Upper lobe of left lung (tissue), 6 donors: Measurements from ENCODE around the gene HEATR5B. TPM values are rescaled to one million over a fixed set of nuclear protein-coding genes. Genes with fewer than 3 reads are reported as not detected.

ENCODE experiments used
- ATAC-seq, 2 donors: fragments of 200-7000 bp; cut with Tn5 transposase; one replicate each; pipeline ENCODE4 v1.9.1; 2022; ENCODE audit warnings: mild to moderate bottlenecking in 2 of 2, moderate library complexity in 2 of 2; ENCODE audit not compliant: low FRiP score in 2 of 2
- DNase-seq, 2 donors: peaks; one replicate each; pipeline ENCODE4 v3.0.0-alpha.2; 2019 to 2020
- H3K27ac ChIP-seq, 4 donors: fragments of 200-600 bp; sonication (generic); one replicate each; pipeline ENCODE4 v1.5.1; 2016 to 2019
- H3K27me3 ChIP-seq, 4 donors: fragments of 200-600 bp; sonication (generic); one replicate each; pipeline ENCODE4 v1.5.1; 2017 to 2019
- H3K36me3 ChIP-seq, 4 donors: fragments of 200-600 bp; sonication (generic); one replicate each; pipeline ENCODE4 v1.5.1; 2016 to 2019
- H3K4me1 ChIP-seq, 4 donors: fragments of 200-600 bp; sonication (generic); one replicate each; pipeline ENCODE4 v1.5.1; 2018 to 2019
- H3K4me3 ChIP-seq, 4 donors: fragments of 200-600 bp; sonication (generic); one replicate each; pipeline ENCODE4 v1.5.1; 2017 to 2019; ENCODE audit warnings: mild to moderate bottlenecking in 2 of 4, moderate library complexity in 1 of 4
- H3K9me3 ChIP-seq, 4 donors: fragments of 200-600 bp; sonication (generic); one replicate each; pipeline ENCODE4 v1.5.1; 2018 to 2019
- EP300 ChIP-seq, 4 donors: sonication (generic); formaldehyde crosslinking; IDR thresholded peaks; one replicate each; pipeline ENCODE4 v1.5.1; 2017; ENCODE audit warnings: antibody characterized with exemption in 4 of 4, control low read depth in 2 of 4
- POLR2A ChIP-seq, 4 donors: fragments of 450-650 bp; IDR thresholded peaks; one replicate each; pipeline ENCODE4 v1.5.1; 2016 to 2017; ENCODE audit warnings: antibody characterized with exemption in 4 of 4, mild to moderate bottlenecking in 2 of 4
- POLR2AphosphoS5 ChIP-seq, 2 donors: sonication (generic); formaldehyde crosslinking; IDR thresholded peaks; one replicate each; pipeline ENCODE4 v1.5.1; 2017; ENCODE audit warnings: antibody characterized with exemption in 2 of 2
- WGBS, 2 donors: methylation state at CpG; one replicate each; pipeline ENCODE4 v1.1.5; 2017 to 2018; 5-methylcytosine and 5-hydroxymethylcytosine counted together
- total RNA-seq, 6 donors: library from RNA; depleted of rRNA in 4 of 6; stranded (reverse); fragments of >200 nt in 4 of 6; gene quantifications; one replicate each; pipeline versions ENCODE4 v1.1.0 to v1.2.1, GENCODE V29; 2016 to 2021
- TF ChIP-seq, protein P1 (sequence below), 6 experiments: fragments of 450-650 bp in 4 of 6; fragments of 200-600 bp in 2 of 6; sonication (generic) in 2 of 6; IDR thresholded peaks; one replicate each; pipeline ENCODE4 v1.5.1; 2016 to 2019; ENCODE audit warnings: antibody characterized with exemption in 6 of 6
- donor health status: DM: no; HTN: no; CAD: no; lungs with moderate emphysema.
- donor health status: DM: no; HTN: yes; CAD: no; lungs with severe emphysema.

The HEATR5B gene
- total RNA-seq: 10 to 100 TPM; 24.3 to 52.4 (median 33.8) TPM

DNA sequence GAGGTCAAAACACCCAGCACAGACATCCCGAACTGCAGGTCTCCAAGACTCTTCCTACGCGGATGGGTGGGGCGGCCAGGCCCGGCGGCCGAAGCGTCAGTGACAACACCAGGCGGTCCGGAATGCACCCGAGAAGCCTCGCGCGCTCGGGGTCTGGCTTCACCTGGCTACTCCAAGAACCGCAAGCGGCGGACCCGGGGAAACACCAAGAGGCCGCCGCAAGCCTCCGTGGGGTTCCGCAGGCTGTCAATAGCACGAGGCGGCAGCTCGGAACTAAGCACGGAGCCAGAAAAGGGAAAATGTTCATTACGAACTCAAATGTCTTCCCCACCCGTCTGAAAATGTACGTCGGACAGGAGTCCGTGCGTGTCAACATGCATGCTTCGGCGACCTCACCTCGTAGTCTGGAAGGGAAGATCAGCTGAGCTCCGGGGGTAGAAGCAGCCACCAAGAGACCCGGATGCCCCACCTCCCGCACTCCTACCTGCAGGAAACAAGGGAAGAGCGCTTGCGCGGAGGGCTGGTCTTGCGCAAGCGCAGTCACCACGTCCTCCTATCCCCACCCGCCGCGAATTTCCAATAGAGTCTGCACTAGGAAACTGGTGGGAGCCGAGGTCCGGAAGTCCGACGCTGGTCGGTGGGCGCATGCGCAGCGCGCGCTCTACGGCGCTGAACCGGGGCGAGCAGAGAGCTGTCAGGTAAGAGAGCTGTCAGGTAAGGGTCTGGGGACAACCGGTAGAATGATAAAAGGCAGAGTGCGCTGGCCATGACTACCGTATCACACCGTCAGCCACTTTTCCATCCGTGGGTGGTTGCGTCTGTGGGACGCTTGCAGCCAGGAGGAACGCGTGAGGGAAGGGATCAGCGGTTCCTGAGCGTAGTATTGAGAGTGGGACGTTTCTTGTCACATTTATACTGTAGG is at the start of gene HEATR5B, which contains the start of gene GPATCH11:
Gene HEATR5B (minus strand): TSS at position 500 of the 922 bp plus-strand sequence. CDS start 958 bp downstream, outside the sequence.
Gene GPATCH11 (plus strand): TSS at position 646 of the 922 bp plus-strand sequence. CDS start 3,864 bp downstream, outside the sequence.
- DNase-seq: peak; percentile 97 to 98
- H3K36me3 ChIP-seq: peaks cover 0 to 14% (median 4%) of the 10 kb centered on the region in 4 donors
- TF ChIP-seq POLR2AphosphoS5 (IDR thresholded peaks at IDR 0.05) (peak; percentile 29 to 78), POLR2A (IDR thresholded peaks at IDR 0.05) (peak in 3 of 4 donors; percentile 45 to 78 (median 49)), EP300 (IDR thresholded peaks at IDR 0.05) (no peak)
- TF ChIP-seq, protein P1, sequence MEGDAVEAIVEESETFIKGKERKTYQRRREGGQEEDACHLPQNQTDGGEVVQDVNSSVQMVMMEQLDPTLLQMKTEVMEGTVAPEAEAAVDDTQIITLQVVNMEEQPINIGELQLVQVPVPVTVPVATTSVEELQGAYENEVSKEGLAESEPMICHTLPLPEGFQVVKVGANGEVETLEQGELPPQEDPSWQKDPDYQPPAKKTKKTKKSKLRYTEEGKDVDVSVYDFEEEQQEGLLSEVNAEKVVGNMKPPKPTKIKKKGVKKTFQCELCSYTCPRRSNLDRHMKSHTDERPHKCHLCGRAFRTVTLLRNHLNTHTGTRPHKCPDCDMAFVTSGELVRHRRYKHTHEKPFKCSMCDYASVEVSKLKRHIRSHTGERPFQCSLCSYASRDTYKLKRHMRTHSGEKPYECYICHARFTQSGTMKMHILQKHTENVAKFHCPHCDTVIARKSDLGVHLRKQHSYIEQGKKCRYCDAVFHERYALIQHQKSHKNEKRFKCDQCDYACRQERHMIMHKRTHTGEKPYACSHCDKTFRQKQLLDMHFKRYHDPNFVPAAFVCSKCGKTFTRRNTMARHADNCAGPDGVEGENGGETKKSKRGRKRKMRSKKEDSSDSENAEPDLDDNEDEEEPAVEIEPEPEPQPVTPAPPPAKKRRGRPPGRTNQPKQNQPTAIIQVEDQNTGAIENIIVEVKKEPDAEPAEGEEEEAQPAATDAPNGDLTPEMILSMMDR (IDR thresholded peaks at IDR 0.05): no peak
- H3K27me3 ChIP-seq: no peaks in the 10 kb centered on the region
- peak; percentile 96 to 98 for ATAC-seq
- 0 to 1% methylated on average over 34 to 64 of the region's 74 CpGs for WGBS, 2 donors
- H3K4me3 ChIP-seq: peak within 1 kb of the TSS; percentile 64 to 93 (median 74)
- H3K9me3 ChIP-seq: no peaks in the 10 kb centered on the region
- peak within 1 kb of the TSS; percentile 78 to 84 (median 82) for H3K27ac ChIP-seq
- H3K4me1 ChIP-seq: peaks cover 30 to 51% (median 40%) of the 10 kb centered on the region in 4 donors

DNA sequence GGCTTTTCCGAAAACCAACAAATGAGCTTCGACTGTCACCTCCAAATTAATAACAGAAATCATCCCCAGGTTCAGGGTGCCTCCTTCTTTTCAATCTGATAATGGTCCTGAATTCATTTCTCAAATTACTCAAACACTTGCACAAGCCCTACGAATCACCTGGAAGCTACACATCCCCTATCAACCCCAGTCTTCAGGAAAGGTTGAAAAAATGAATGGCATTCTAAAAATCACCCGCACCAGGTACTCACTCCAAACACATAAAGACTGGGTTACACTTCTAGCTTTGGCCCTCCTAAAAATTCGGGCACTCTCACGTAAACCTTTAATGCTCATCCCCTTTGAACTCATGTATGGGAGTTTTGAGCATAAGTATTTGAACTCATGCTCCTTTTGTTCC is 48.7 kb upstream of the HEATR5B start:
- no peak overlapping the region for H3K4me3 ChIP-seq
- peaks cover 25 to 80% (median 59%) of the 10 kb centered on the region in 4 donors for H3K36me3 ChIP-seq
- H3K9me3 ChIP-seq: no peaks in the 10 kb centered on the region
- no peaks in the 10 kb centered on the region for H3K4me1 ChIP-seq
- DNase-seq (no peak), ATAC-seq (no peak)
- no peak overlapping the region for H3K27ac ChIP-seq
- H3K27me3 ChIP-seq: no peaks in the 10 kb centered on the region
- WGBS, 2 donors: 94 to 96% methylated on average over 6 of the region's 6 CpGs
- TF ChIP-seq POLR2A (IDR thresholded peaks at IDR 0.05) (no peak), EP300 (IDR thresholded peaks at IDR 0.05) (no peak)
- TF ChIP-seq, protein P1 (IDR thresholded peaks at IDR 0.05): no peak

DNA sequence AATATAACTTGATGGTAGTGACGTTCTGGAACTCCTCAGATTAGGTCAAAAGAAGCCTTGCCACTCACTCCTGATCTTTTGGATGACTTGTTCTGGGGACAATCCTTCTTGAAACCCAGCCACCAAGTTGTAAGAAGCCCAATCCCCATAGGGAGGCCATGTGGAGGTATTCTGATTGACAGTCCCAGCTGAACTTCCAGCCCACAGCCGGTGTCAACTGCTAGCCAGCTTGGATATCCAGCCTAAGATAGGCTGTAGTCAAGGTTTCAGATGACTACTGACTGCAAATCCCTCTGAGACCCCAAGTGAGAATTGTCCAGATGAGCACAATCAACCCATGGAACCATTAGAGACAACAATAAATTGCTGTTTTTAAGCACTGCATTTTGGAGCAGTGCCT is 41.2 kb upstream of the HEATR5B start:
- no peaks in the 10 kb centered on the region for H3K4me1 ChIP-seq
- WGBS, 2 donors: 98 to 100% methylated on average over 2 of the region's 2 CpGs
- no peak overlapping the region for H3K4me3 ChIP-seq
- no peak overlapping the region for H3K27ac ChIP-seq
- peaks cover 21 to 69% (median 36%) of the 10 kb centered on the region in 4 donors for H3K36me3 ChIP-seq
- no peaks in the 10 kb centered on the region for H3K27me3 ChIP-seq
- ATAC-seq (no peak), DNase-seq (no peak)
- no peaks in the 10 kb centered on the region for H3K9me3 ChIP-seq
- TF ChIP-seq POLR2A (IDR thresholded peaks at IDR 0.05) (no peak), POLR2AphosphoS5 (IDR thresholded peaks at IDR 0.05) (no peak), EP300 (IDR thresholded peaks at IDR 0.05) (no peak)
- TF ChIP-seq, protein P1 (IDR thresholded peaks at IDR 0.05): no peak

DNA sequence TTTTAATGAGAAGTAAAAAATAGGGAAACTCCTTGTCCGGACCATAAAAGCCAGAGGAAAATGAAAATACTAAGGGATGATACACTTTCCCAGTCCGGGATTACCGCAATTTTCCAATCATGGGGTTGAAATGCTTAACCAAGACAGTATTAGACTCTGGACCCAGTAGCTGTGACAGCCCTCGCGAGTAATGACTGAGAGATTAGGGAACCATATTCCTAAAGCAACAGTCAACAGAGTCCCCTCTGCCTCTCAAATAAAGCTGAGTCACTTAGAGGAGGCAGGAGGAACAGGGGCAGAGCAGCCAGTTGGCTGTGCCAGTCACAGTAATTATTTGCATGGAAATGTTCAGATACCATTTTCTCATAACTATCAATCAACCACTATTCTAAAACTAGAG is 35.0 kb upstream of the HEATR5B start:
- Histone ChIP-seq H3K4me3 (no peak overlapping the region), H3K9me3 (no peaks in the 10 kb centered on the region), H3K27me3 (no peaks in the 10 kb centered on the region), H3K4me1 (no peaks in the 10 kb centered on the region), H3K36me3 (peaks cover 12 to 91% (median 44%) of the 10 kb centered on the region in 4 donors), H3K27ac (no peak overlapping the region)
- DNase-seq (no peak), ATAC-seq (no peak)
- 90 to 94% methylated on average over 5 of the region's 5 CpGs for WGBS, 2 donors
- TF ChIP-seq, protein P1 (IDR thresholded peaks at IDR 0.05): no peak
- no peak for TF ChIP-seq POLR2AphosphoS5 (IDR thresholded peaks at IDR 0.05)
- TF ChIP-seq POLR2A (IDR thresholded peaks at IDR 0.05): no peak
- TF ChIP-seq EP300 (IDR thresholded peaks at IDR 0.05): no peak
